CD4-positive, alpha-beta T cell treated with Interleukin-12 subunit alpha and Interleukin-12 subunit beta, for 1 hour (primary cell): ENCODE results near the gene PRCP.

Source experiments
- DNase-seq: peaks from one replicate; pipeline ENCODE4 v3.0.0-alpha.2; 2020

PRCP gene

DNA sequence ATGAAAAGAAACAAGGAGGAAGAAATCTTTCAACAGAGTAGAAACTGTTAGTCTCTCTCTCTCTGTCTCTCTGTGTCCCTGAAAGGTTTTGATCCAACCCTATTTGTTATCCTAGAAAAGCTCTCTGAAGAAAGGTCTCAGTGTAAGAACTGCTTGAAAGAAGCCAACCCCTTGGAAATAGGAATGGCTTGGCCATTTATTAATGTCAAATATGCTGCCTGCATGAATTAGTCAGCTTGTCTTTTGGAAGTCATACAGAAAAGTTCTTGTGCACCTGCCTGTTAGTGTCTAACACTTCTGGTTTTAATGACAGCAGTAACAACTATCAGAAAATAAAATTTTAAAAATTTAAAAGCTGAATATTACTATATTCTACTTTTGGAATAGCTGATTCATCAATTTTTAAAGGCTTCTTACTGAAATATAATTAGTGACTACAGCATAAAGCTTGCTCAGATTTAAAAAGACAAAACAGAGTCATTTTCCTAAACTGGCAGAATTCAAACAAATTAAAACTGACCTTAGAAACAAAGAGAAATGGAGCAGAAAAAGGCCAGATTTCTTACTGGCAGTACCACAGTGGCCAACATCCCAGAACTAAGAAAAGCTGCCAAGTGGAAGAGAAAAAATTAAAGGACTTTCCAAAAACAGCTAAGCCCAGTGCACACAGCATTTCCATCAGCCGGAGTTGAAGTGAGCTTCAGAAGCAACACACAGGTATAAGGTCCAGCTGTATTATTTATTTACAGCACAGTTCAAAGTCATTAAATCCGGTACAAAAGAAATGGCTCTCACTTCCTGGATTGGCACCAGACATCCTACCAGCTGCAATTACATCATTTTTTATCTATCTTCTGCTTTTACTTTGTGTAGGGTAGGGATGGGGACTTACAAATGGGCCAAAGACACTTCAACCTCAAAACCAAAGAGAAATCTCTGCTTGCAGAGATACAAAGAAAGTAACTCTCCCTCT lies 76.3 kb downstream of the PRCP start:
- no peak for DNase-seq

DNA sequence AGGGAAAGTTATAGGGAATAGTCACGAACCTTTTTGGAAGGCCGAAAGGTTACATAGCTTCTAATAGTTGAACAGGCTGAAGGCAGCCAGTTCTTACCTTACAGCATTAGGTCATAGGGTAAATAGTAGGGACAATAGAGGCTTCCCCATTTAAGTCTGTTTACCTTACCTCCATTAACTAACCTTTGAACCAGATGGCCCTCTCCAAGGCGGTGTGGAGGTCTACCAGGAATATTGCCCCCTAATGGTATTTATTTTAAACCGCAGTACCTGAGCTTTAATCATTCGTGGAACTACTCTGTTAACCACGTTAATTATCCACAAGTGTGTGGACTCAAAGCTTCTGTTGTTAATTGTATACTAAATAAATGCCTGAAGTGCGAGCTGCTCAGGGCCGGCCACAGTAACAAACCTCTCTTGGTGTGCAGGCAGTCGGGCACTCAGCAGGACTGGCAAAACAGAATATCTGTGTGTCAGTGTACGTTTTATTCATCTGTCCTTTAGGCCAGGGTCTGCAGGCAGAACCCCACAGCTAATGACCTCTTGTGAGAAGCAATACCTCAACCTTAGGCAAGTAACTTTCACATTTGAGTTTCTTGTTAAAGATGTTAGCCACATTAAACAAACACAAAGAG lies 81.7 kb downstream of the PRCP start:
- DNase-seq, result no peak

DNA sequence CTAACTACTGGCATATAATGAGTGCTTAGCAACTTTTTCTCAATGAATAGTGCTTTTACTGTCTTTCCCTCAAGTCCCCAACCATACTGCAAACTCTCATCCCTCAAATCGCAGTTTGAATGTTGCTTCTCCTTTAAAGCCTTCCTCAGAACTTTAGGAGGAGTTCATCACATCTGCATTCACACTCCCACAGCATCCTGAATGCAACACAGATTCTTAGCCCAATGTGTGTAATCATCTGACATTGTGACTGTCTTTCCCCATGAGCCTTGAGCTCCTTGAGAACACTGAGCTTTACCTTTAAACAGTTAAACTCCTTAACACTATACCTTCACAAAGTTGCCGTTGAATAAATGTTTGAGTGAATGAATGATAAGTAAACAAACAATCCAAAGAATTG lies 84.8 kb downstream of the PRCP start:
- DNase-seq, result no peak

DNA sequence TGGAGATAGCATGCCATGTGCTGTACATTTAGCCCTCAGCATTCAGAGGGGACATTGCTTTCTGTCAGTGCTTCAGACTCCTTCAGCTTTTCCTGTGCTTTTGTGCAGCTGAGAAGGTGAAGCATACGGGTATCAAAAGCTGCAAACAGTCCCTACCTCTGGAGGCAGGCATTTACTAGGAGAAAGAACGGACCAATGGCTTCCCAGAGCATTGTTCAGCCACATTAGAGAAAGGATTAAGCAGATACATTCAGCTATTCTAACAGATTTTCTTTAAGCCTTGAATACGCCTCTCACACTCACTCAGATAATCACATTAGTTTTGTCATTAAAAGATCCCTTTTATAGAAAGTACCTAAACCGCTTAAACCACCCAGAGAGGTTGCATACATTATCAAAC lies 85.9 kb downstream of the PRCP start:
- no peak for DNase-seq

DNA sequence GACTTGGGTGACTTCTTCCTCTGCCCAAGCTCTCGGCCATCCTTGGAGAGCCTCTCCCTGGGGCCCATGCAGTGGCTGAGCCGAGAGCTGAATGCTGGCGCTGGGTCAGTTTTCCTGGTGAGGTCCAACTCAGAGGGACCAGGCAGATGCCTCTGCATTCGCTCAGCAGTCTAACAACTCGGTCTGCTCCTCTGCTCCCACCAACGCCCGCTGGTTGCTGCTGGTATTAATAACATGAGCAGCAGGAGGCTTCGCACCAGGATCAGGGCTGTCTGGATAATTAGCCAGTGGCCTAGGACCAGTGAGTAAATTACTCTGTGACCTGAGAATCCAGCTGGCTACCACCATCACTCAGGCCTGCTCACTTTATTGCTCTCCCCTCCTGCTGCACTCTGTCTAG lies 88.9 kb downstream of the PRCP start:
- DNase-seq, result no peak

DNA sequence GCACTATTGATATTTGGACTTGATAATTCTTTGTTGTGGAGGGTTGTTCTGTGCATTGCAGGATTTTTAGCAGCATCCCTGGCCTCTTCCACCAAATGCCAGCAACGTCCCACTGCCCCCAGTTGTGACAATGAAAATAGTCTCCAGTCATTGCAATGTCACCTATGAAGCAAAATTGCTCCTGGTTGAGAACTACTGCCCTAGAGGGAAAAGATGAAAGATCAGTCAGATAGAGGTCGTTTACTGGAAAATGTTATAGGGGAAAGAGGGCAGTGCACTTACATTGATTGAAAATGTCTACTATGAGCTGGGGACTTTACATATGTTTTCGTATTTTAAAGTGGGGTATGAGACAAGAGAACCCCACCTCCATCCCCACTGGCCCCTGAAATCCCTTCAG lies 89.5 kb downstream of the PRCP start:
- DNase-seq, result no peak

DNA sequence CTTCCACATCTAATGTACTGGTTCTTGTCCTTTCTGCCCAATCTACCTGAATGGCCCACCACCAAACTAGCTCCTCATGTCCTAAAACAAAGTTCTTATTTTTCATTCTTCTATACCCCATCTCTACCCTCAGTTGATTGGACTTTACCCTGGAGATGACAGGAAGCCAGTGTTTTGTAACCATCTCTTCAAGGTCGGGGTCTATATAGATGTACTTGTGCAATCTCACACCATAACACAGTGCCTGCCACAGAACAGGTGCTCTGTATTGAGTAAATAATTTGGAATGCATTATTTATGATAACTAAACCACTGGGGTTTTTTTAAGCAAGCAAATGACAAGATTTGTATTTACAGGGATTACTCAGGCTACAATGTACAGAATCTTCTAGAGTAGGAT lies 89.9 kb downstream of the PRCP start:
- no peak for DNase-seq

DNA sequence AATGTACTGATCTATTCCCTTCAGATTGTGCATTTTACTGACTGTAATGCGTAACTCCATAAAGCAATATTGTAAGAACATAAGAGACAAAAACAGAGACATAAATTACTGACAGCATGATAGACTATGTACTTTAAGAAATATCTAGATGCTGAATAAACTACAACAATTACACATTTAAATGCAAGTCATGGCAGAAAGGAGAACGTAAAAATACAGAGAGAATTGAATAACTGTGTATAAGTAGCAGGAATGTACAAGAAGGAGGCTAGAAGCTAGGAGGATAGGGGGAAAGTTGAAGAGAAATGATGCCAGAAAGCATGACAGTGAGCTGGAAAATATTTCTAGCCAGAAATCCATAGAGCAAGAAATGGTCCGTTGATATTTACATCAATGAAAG lies 92.6 kb downstream of the PRCP start:
- DNase-seq, result no peak

DNA sequence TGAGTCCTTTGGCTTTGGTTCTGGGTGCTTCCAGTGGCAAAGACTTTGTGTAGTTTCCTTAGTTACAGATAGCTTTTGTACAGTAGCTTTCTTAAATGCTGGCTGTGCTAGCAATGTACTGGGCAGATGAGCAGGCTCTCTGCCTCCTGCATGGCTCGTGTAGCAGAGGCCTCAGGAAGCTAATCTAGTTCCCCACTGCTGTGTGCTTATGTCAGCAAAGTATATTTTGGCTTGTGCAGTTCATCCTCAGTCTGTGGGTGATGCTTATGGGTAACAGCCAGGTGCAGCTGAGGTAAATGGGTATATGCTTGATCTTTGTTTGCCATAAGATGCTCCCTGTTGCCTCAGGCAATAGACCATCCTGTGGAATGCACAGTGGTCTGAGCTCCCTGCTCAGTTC lies 97.5 kb downstream of the PRCP start:
- DNase-seq, result no peak

DNA sequence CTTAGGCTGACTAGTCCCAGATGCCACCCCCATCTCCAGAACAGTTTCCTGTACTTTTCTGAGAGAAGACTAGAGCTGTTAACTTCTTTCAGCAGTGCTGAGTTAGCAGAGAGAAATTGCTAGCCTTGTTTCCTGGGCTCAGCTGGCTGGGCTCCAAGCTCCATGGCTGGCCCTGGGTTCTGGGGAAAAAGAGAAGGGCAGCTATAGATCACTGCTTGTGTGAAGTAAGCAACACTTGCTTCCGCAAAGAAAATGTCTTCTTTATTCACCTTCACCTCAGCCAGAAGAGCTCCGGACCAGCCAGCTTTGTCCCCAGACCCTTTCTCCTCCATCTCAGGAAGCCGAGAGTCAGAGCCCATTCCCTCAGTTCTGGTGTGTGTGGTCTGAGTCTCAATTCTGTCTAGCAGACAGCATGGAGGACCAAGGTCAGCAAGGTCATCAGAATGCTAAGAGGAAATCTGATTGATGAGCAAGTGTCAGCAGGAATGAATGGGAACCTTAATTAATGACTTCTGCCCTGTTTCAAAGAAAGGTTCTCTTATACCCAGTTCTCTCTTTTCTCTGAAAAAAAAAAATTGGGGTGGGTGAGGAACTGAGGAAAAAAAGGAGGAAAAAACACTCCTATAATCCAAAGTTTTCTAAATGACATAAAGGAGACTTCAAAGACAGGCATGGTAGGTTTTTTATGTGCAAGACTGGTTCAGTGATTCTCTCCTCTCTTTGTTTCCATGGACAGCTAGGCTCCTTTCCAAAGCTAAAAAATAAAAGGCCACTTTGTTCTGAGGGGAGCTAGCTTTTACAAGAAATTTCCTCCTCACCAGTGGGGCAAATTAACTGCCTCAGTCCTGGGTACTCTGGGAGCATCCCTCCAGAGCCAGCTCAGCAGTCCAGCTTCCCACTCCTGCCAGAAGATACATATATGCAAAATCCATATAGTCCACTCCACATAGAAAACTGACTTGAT lies 103.0 kb downstream of the PRCP start:
- DNase-seq, result no peak

DNA sequence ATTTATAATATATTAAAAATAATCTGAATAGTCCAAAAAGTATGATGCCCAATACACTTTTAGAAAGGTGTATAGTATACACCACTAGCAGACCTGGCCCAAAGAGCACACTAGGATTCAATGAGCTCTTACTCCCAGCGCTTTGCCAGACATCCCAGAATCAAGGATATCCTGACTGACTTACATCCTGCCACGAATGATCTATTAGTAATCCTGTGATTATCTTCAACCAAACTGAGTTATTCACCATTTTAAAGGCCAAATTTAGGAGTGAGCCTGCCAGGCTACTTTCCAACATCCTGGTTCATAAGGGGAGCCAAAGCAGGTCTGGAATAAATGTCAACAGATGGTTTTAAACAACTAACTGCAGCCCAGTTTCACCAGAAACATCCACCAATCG lies 105.7 kb downstream of the PRCP start:
- no peak for DNase-seq

DNA sequence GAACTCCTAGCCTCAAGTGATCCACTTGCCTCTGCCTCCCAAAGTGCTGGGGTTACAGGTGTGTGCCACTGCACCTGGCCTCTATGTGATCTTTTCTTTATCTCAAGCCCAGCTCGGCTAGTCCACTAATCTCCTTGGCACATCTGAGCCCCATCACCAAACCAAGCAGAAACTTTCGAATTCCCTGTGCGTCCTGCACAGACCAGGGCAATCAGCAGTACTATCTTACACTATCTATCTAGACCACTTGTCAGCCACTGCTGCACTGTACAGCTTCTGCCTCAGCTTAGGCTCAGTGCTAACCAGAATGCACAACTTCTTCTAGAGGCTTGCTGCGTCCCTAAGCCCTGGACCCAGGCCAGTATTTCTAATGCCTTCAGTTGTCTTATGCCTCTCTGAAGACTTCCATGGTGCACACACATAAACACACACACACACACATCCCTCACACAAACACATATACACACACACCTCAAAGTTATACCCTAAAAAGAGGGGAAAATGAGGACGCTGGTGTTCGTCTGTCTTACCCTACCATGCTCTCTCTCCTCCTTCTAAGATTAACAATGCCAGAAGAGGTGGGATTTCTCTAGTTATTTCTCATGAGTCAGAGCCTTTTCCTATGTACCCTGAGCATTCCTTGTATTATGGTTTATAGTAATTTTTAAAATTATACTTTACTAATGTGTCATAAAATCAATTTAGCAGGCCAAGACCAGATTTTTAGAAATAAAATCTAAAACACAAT lies 107.2 kb downstream of the PRCP start:
- no peak for DNase-seq

DNA sequence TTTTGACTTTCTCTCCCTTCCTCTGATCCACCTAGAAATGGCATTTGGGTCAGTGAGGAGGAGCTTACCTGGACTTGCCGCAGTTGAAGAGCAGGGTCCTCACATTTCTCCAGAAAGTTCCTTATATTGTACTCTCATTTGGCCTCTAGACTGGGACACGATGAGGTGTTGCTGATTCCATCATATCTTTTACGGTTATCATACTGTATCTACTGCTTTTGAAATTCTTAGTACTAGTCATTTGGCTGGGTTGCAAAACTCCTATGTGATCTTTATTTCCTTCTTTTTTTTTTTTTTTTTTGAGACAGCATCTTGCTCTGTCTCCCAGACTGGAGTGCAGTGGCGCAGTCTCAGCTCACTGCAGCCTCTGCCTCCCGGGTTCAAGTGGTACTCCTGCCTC lies 107.9 kb downstream of the PRCP start:
- no peak for DNase-seq

DNA sequence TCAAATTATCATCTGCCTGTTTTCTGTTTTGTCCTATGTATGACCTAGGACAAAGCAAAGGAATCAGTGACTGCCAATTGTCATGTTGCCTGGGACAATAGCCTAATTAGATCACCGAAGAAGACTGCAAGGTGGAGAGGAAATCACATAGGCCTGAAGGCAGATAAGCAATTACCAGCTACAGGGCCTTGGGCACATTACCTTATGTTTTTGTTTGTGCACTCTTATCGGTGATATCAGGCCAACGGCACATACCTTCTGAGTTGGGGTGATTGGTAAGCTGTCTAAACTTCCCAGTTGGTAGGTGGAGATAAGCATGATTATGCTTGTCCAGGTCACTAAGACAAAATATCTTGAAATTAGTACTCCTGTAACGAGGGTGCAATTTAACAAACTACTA lies 108.5 kb downstream of the PRCP start:
- no peak for DNase-seq

DNA sequence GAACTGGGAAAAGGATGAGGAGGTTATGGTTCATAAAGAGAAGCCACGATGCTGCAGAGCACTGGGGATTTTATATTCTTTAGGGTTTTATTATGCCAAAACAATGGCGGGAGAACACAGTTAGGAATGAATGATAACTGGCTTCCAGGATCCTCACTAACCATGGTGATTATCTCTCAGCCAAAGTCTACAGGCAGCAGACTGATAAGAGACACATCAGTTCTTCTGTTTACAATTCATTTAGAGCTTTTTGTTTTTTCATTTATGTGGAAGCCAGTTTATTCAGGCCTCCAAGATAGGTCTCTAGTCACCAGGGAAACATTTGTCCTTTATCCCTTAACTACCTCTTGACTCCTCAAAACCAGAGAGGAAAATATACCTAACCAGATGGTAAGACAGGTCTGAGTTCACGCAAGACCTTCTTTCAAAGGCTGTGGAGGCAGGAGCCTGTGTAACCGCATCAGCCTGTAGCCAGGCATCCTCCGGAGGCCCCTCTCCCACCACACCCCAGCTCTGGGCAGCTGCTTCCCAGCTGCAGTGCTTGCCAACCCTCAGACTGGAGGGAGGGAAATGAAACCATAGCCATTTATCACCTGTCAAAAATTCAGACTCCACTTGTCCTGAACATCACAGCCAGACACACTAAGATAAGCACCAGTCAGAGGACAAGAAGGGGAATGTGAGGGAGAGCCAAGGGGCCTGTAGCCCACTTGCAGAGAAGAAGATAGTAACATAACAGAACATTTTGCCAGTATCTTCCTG lies 109.3 kb downstream of the PRCP start:
- DNase-seq, result no peak

DNA sequence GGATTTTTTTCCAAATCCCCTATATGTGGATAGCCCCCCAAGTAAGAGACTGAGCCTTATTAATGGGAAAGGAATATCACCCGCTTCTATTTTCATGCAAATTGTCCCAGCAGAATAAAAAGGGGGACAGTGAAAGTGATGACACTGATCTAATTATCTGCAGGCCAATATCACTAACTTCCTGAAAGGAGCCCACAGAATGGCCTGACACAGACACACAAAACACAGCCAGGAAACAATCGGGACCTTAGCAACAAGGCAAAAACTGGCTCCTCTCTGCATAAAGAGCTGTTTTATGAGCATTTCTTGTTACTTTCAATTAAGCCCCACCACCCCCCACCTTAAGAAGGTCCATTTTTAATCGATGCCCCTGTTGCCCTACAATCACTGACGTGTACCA lies 112.2 kb downstream of the PRCP start:
- DNase-seq, result no peak

DNA sequence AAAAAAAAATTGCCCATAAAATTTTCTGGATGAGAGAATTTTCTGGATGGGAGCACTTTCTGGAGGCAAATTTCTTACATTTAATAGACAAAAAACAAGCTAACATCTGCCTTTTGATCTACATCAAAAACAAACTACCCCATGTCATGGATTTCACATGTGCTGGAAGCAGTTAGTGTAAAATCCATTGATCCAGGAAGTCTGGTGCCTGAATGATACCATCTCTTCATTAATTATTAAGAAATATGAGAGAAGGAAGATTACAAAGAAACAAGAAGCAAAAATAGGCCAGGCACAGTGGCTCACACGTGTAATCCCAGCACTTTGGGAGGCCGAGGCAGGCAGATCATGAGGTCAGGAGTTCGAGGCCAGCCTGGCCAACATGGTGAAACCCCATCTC lies 113.4 kb downstream of the PRCP start:
- DNase-seq, result no peak

DNA sequence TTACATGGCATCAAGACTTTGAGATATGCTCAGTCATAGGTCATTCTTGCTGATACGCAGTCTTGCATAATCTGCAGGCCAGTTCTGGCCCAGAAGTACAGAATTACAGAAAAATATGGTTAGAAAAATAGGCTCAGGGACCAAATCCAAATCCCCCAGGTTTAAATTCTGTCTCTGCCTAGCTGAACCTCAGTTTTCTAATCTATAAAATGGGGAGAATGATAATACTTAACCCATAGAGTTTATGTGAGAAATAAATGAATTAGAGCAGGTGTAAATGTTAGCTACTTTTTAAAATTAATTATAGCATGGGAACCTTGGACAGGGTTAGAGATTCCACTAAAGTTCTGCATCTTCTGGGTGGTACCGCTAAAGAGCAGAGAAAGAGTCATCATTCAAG lies 114.2 kb downstream of the PRCP start:
- no peak for DNase-seq

DNA sequence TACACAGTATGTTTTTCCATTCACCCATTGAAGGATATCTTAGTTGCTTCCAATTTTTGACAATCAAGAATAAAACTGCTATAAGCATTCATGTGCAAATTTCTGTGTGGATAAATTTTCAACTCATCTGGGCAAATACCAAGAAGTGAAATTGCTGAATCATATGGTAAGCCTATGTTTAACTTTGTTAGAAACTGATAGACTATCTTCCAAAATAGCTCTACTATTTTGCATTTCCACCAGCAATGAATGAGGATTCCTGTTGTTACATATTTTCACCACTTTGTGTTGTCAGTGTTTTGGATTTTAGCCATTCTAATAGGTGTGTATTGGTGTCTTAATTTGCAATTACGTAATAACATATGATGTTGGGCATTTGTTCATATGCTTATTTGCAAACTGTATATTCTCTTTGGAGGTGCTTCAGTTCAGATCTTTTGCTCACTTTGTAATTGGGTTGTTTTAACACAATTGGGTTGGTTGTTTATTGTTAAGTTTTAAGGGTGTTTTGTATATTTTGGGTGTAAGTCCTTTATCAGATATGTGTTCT lies 117.3 kb downstream of the PRCP start:
- no peak for DNase-seq

DNA sequence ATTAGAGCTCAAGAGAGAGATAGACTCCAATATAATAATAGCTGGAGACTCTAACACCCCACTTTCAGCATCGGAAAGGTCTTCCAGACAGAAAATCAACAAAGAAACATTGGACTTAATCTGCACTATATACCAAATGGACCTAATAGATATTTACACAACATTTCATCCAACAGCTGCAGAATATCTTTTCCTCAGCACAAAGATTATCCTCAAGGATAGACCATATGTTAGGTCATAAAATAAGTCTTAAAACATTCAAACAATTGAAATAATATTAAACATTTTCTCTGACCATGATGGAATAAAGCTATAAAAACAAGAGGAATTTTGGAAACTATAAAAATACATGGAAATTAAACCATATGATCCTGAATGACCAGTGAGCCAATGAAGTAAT lies 121.5 kb downstream of the PRCP start:
- no peak for DNase-seq

DNA sequence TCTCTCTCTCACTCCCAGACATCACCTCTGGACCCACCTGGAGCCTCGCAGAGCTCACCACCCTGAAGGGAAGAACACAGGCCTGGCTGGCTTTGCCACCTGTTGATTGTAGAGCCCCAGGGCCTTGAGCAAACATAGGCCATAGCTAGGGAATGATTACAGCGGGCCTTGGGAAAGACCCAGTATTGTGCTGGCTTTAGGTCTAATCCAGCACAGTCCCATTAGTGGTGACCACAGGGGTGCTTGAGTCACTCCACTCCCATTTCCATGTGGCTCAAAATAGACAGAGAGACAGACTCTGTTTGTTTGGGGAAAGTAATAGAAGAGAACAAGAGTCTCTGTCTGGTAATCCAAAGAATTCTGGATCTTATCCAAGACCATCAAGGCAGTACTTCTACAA lies 123.9 kb downstream of the PRCP start:
- no peak for DNase-seq
